HepG2 (cell line): ENCODE results near the gene SPACDR. TPM values are rescaled to one million over a fixed set of nuclear protein-coding genes. Genes with fewer than 3 reads are reported as not detected.

Source experiments
- BRD4 ChIP-seq: sonication (generic); formaldehyde crosslinking; IDR thresholded peaks from 2 replicates; pipeline ENCODE4 v1.4.0; 2020; ENCODE audit warnings: missing genetic modification reagents
- ERF ChIP-seq: IDR thresholded peaks from 2 replicates; pipeline ENCODE4 v1.6.1; 2018; ENCODE audit warnings: missing biosample characterization, missing genetic modification reagents
- FOXP1 ChIP-seq, 2 experiments: fragments of 450-650 bp in 1 of 2; IDR thresholded peaks; 2 replicates each; pipeline ENCODE4 v1.6.1; 2017 to 2018; ENCODE audit warnings: antibody characterized with exemption in 1 of 2
- GATAD1 ChIP-seq: IDR thresholded peaks from 2 replicates; pipeline ENCODE4 v1.6.1; 2016; ENCODE audit warnings: missing genetic modification reagents, missing compliant biosample characterization
- JDP2 ChIP-seq: sonication (generic); formaldehyde crosslinking; IDR thresholded peaks from 2 replicates; pipeline ENCODE4 v1.8.1; 2022; ENCODE audit warnings: missing genetic modification reagents, borderline replicate concordance
- KDM5A ChIP-seq: fragments of 200-600 bp; sonication (generic); IDR thresholded peaks from 2 replicates; pipeline ENCODE4 v1.7.0; 2018; ENCODE audit warnings: antibody characterized with exemption, mild to moderate bottlenecking, low read length, borderline replicate concordance
- MYC ChIP-seq: sonication (generic); formaldehyde crosslinking; IDR thresholded peaks from 2 replicates; pipeline ENCODE4 v1.9.0; 2021; ENCODE audit warnings: missing genetic modification reagents, borderline replicate concordance
- RFX3 ChIP-seq: IDR thresholded peaks from 2 replicates; pipeline ENCODE4 v1.6.1; 2016; ENCODE audit warnings: missing biosample characterization, missing genetic modification reagents
- RXRB ChIP-seq: IDR thresholded peaks from 2 replicates; pipeline ENCODE4 v1.6.1; 2016; ENCODE audit warnings: borderline replicate concordance, missing genetic modification reagents, missing compliant biosample characterization
- SP1 ChIP-seq, 2 experiments: fragments of 450-650 bp in 1 of 2; sonication (generic) in 1 of 2; formaldehyde crosslinking in 1 of 2; IDR thresholded peaks; 2 replicates each; pipeline versions ENCODE4 v1.4.0 to v1.6.1; 2016 to 2020; ENCODE audit warnings: missing genetic modification reagents in 1 of 2
- SP5 ChIP-seq: IDR thresholded peaks from 2 replicates; pipeline ENCODE4 v1.6.1; 2016; ENCODE audit warnings: low read depth, borderline replicate concordance
- SUZ12 ChIP-seq: fragments of 150-350 bp; IDR thresholded peaks from 2 replicates; pipeline ENCODE4 v1.6.1; 2014; ENCODE audit warnings: low read depth, low read length
- TEAD2 ChIP-seq: sonication (generic); formaldehyde crosslinking; IDR thresholded peaks from 2 replicates; pipeline ENCODE4 v1.9.0; 2021; ENCODE audit warnings: missing genetic modification reagents
- TRIM24 ChIP-seq: sonication (generic); formaldehyde crosslinking; IDR thresholded peaks from 2 replicates; pipeline ENCODE4 v1.8.0; 2022; ENCODE audit warnings: mild to moderate bottlenecking, missing genetic modification reagents
- XRCC5 ChIP-seq: fragments of 200-400 bp; formaldehyde crosslinking; optimal IDR thresholded peaks from 2 replicates; pipeline ENCODE3; 2017; ENCODE audit warnings: mild to moderate bottlenecking, low read length
- YY1 ChIP-seq: IDR thresholded peaks from 2 replicates; pipeline ENCODE4 v1.6.1; 2011; ENCODE audit warnings: low read length, low read depth, moderate library complexity, mild to moderate bottlenecking; ENCODE audit not compliant: insufficient read depth, insufficient replicate concordance
- ZFX ChIP-seq: sonication (generic); formaldehyde crosslinking; IDR thresholded peaks from 2 replicates; pipeline ENCODE4 v1.4.0; 2020; ENCODE audit warnings: mild to moderate bottlenecking, low read depth, missing genetic modification reagents, moderate library complexity
- ZFY ChIP-seq: sonication (generic); formaldehyde crosslinking; IDR thresholded peaks from 2 replicates; pipeline ENCODE4 v1.4.0; 2020; ENCODE audit warnings: missing genetic modification reagents
- ZNF335 ChIP-seq: sonication (generic); formaldehyde crosslinking; IDR thresholded peaks from 2 replicates; pipeline ENCODE4 v1.4.0; 2020; ENCODE audit warnings: missing genetic modification reagents
- ZNF510 ChIP-seq: sonication (generic); formaldehyde crosslinking; IDR thresholded peaks from 2 replicates; pipeline ENCODE4 v1.4.0; 2020; ENCODE audit warnings: low read depth, mild to moderate bottlenecking, missing genetic modification reagents
- ZNF563 ChIP-seq: sonication (generic); formaldehyde crosslinking; IDR thresholded peaks from 2 replicates; pipeline ENCODE4 v1.8.0; 2022; ENCODE audit warnings: mild to moderate bottlenecking, moderate library complexity, missing genetic modification reagents
- ZSCAN21 ChIP-seq: sonication (generic); formaldehyde crosslinking; IDR thresholded peaks from 2 replicates; pipeline ENCODE4 v1.8.0; 2022; ENCODE audit warnings: mild to moderate bottlenecking, missing genetic modification reagents, moderate library complexity, borderline replicate concordance
- polyA plus RNA-seq, 8 experiments: library from polyadenylated mRNA; depleted of rRNA in 3 of 8; stranded (reverse) in 7 of 8; unstranded in 1 of 8; fragments of >200 nt; fragmentation: Illumina TruSeq in 4 of 8; extraction: Trizol in 4 of 8; gene quantifications; 2 replicates each; pipeline versions ENCODE4 v1.2.1 to v1.2.3, GENCODE V29; 2011 to 2016; ENCODE audit warnings: low read depth in 4 of 8, missing spikeins in 1 of 8, mixed read lengths in 1 of 8; ENCODE audit not compliant: insufficient read depth in 1 of 8
- total RNA-seq, 5 experiments: library from RNA; depleted of rRNA; stranded (reverse); fragments of >200 nt; fragmentation: Illumina TruSeq; extraction: Trizol; gene quantifications; 2 replicates each; pipeline ENCODE4 v1.2.3, GENCODE V29; 2016; ENCODE audit warnings: low read depth in 1 of 5
- TF ChIP-seq, protein P1 (sequence below): sonication (generic); formaldehyde crosslinking; conservative IDR thresholded peaks from 2 replicates; pipeline ENCODE4 v1.8.0; 2022; ENCODE audit warnings: mild to moderate bottlenecking, moderate library complexity, missing genetic modification reagents
- TF ChIP-seq, protein P2 (sequence below): sonication (generic); formaldehyde crosslinking; IDR thresholded peaks from 2 replicates; pipeline ENCODE4 v1.5.0; 2020; ENCODE audit warnings: missing genetic modification reagents
- TF ChIP-seq, protein P3 (sequence below): IDR thresholded peaks from 2 replicates; pipeline ENCODE4 v1.6.1; 2016; ENCODE audit warnings: missing genetic modification reagents, missing compliant biosample characterization

The SPACDR gene
- total and polyA plus RNA-seq, 2 of the 13 experiments (the other 11 are each of a cell fraction or from before 2014, with no cell fraction given): 0.41 TPM; not detected in 1

DNA sequence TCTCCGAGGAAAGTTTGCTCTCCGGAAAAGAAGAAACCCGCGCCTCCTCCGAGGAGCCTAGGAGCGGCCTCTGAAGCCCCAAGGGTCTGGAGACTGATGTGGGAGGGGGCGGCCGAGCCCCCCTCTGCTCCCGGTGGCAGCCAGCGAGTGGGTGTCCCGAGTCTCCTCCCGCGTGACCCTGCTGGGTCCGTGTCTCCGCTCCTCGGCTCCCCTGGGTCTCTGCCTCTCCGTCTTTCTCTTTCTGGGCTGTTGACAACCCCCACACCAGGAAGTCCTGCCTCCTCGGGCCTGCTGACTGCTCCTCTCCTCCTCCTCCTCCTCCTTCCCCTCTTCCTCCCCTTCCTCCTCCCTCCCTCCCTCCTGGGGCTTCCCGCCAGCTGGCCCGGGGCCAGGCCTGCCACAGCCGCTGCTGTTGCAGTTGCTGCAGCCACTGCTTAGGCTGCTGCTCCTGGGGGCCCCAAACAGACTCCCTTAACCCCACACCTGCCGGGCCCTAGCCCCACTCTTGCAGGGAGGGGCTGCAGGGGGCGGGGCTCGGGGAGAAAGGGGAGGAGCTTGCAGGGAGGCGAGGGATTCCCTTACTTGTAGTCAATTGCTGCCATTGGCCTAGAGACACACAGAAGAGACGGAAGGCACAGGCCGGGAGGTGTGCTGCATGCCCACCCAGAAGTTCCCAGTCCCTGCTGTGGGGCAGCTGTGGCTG lies 15.0 kb upstream of the SPACDR start, which contains the start of gene TSC22D4 (continued):
- TF ChIP-seq, protein P1, sequence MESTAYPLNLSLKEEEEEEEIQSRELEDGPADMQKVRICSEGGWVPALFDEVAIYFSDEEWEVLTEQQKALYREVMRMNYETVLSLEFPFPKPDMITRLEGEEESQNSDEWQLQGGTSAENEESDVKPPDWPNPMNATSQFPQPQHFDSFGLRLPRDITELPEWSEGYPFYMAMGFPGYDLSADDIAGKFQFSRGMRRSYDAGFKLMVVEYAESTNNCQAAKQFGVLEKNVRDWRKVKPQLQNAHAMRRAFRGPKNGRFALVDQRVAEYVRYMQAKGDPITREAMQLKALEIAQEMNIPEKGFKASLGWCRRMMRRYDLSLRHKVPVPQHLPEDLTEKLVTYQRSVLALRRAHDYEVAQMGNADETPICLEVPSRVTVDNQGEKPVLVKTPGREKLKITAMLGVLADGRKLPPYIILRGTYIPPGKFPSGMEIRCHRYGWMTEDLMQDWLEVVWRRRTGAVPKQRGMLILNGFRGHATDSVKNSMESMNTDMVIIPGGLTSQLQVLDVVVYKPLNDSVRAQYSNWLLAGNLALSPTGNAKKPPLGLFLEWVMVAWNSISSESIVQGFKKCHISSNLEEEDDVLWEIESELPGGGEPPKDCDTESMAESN (CRISPR knock-in tag): 0 out of 2 replicates have a peak, but pooled peaks have one; percentile 50
- TF ChIP-seq JDP2 (CRISPR knock-in tag) (no peak), RXRB (CRISPR knock-in tag) (peak; percentile 29; the same call in 1 of the 2 replicates), GATAD1 (CRISPR knock-in tag) (0 out of 2 replicates have a peak, but pooled peaks have one; percentile 19), XRCC5 (peak; percentile 72), ZSCAN21 (CRISPR knock-in tag) (peak; percentile 16; the same call in 1 of the 2 replicates), ERF (CRISPR knock-in tag) (no peak), TEAD2 (CRISPR knock-in tag) (no peak), ZNF563 (CRISPR knock-in tag) (0 out of 2 replicates have a peak, but pooled peaks have one; percentile 9), ZFY (CRISPR knock-in tag) (peak; percentile 25), SUZ12 (no peak), YY1 (peak; percentile 37), ZFX (CRISPR knock-in tag) (peak; percentile 84), BRD4 (CRISPR knock-in tag) (no peak), RFX3 (CRISPR knock-in tag) (no peak), FOXP1 (IDR thresholded peaks at IDR 0.05) (no peak), FOXP1 (CRISPR knock-in tag; IDR thresholded peaks at IDR 0.05) (peak; percentile 13; the same call in 1 of the 2 replicates), KDM5A (peak; percentile 37; the same call in 1 of the 2 replicates), ZNF510 (CRISPR knock-in tag) (no peak), SP5 (0 out of 2 replicates have a peak, but pooled peaks have one; percentile 59), MYC (CRISPR knock-in tag) (peak; percentile 49; the same call in 1 of the 2 replicates), SP1 (IDR thresholded peaks at IDR 0.05) (no peak), SP1 (CRISPR knock-in tag; IDR thresholded peaks at IDR 0.05) (peak; percentile 47; the same call in 1 of the 2 replicates), TRIM24 (CRISPR knock-in tag) (no peak), ZNF335 (no peak)
- TF ChIP-seq, protein P2, sequence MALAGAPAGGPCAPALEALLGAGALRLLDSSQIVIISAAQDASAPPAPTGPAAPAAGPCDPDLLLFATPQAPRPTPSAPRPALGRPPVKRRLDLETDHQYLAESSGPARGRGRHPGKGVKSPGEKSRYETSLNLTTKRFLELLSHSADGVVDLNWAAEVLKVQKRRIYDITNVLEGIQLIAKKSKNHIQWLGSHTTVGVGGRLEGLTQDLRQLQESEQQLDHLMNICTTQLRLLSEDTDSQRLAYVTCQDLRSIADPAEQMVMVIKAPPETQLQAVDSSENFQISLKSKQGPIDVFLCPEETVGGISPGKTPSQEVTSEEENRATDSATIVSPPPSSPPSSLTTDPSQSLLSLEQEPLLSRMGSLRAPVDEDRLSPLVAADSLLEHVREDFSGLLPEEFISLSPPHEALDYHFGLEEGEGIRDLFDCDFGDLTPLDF (CRISPR knock-in tag): no peak
- TF ChIP-seq, protein P3, sequence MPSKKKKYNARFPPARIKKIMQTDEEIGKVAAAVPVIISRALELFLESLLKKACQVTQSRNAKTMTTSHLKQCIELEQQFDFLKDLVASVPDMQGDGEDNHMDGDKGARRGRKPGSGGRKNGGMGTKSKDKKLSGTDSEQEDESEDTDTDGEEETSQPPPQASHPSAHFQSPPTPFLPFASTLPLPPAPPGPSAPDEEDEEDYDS (CRISPR knock-in tag): 0 out of 2 replicates have a peak, but pooled peaks have one; percentile 8
